Measurements from ENCODE around the gene MON1B.
"Not testable (repeated sequence)": the region's sequence is repeated elsewhere in the genome, so short reads cannot be mapped to it uniquely, and the experiment has no call there.

Gene MON1B

DNA sequence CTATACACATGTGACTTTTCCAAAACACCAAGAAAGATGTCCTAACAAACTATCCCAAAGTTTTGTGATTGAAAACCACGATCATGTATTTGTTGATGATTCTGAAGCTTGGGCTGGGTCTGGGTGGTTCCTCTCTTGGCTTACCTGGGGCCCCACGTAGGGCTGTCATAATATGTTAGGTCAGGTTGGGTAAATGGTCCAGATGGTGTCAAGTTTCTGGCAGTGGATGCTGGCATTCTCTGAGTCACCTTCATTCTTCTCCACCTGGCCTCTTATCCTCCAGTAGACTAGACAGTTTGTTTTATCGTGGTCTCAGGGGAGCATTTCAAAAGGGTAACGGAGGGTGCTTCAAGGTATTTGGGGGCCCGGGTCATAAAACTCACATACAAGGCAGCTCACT is 47.6 kb downstream of the MON1B start:
- no peak overlapping the region for H3K4me3 ChIP-seq (ENCODE audit: low read depth, low read length)

DNA sequence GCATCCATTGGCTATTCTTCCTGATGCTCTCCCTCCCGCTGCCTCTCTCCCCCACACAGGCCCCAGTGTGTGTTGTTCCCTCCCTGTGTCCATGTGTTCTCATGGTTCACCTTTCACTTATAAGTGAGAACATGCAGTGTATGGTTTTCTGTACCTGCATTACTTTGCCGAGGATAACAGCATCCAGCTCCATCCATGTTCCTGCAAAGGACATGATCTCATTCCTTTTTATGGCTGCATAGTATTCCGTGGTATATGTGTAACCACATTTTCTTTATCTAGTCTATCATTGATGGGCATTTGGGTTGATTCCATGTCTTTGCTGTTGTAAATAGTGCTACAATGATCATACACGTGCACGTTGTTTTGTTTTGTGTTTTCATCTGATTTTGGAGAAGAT is 51.5 kb downstream of the MON1B start:
- not testable (repeated sequence) for H3K4me3 ChIP-seq (ENCODE audit: low read depth, low read length)

DNA sequence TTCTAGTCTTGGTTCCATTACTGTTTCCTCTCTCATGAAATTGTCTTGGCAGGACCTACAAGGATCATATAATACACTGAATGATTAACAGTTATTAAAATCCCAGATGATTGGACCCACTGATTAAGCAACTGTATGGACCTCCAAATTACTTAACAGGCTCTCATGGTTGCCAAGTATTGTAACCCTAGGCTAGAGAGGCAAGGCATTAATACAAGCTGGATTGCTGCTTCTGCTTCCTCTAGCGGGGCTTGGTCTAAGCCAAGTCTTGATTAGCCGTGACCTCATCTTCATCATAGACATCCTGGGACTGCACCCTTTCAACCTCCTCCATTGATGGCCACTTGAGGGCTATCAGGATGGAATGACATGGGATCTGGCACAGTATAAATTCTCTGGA is 55.2 kb downstream of the MON1B start:
- H3K4me3 ChIP-seq (ENCODE audit: low read depth, low read length) = no peak overlapping the region

DNA sequence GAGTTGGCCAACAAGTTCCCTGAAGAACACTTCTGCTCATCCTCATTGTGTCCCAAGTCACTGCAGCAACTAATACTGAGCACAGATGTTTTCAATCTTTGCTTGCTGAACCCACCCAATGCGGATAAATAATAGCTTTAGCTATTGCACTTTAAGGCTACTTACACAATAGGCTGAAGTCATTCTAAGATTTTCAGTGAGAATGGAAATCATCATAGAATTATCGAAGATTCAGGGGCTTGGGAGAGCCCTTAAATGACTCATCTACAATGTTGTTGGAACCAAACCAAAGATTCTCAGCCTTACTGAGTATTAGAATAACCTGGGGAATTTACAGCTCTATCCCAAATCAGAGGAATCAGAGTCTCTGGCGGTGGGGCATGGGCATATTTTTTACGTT is 59.4 kb downstream of the MON1B start:
- H3K4me3 ChIP-seq (ENCODE audit: low read depth, low read length) = no peak overlapping the region
